Measurements from ENCODE around the gene KLHDC8A. TPM values are rescaled to one million over a fixed set of nuclear protein-coding genes. Genes with fewer than 3 reads are reported as not detected.

Gene KLHDC8A
- total and polyA plus RNA-seq, 2 donors (not counting 3 experiments of a cell fraction or from before 2014, with no cell fraction given): not detected

DNA sequence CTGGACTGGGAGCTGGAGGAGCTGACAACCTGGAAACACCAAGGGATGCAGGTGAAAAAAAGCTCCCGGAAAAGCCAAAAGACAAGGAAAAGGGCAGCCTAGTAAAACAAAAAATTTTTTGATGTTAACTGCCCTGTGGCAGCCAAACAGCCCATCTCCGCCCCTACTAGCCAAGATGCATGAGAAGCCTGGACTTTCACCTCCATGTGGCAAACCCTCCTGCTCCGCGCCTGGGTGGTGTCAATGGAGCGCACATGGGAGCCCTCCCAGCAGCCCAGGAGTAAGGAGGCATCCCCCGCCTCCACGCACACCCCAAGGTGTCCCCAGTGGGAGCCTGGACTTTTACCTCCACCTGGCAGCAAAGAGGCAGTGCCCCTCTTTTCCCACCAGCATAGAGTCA lies 34.7 kb upstream of the KLHDC8A start:
- dilution Hi-C loops (cut with MboI; ENCODE audit: extremely low pct_ligation_motif_present, low sequenced_read_pairs) (no loop called here), intact Hi-C loops (cut with micrococcal nuclease) (no loop called here)
- Histone ChIP-seq H3K9me1 (replicated peaks; ENCODE audit: control insufficient read depth, extremely low read depth, insufficient read depth, low read length) (no peaks in the 10 kb centered on the region), H3K27me3 (ENCODE audit: control insufficient read depth in 2 of 2, insufficient read depth in 2 of 2, low read length in 2 of 2) (peaks cover 6 to 9% of the 10 kb centered on the region in 2 experiments), H3K9ac (replicated peaks; ENCODE audit: extremely low read depth, insufficient read depth, low read length) (no peak overlapping the region), H3K4me3 (replicated peaks in 1 of 3; ENCODE audit: insufficient read depth in 1 of 3, low read depth in 1 of 3, low read length in 3 of 3) (no peak overlapping the region), H2AFZ (ENCODE audit: low read depth, low read length) (no peak overlapping the region), H4K20me1 (replicated peaks; ENCODE audit: control insufficient read depth, extremely low read depth, insufficient read depth, low read length) (no peaks in the 10 kb centered on the region), H3K4me2 (ENCODE audit: insufficient read depth, low read length) (no peak overlapping the region), H3K27ac (ENCODE audit: insufficient read depth, low read depth, low read length) (no peak overlapping the region), H3K4me1 (ENCODE audit: control insufficient read depth, extremely low read depth, insufficient read depth, low read length) (no peaks in the 10 kb centered on the region), H3K79me2 (ENCODE audit: control insufficient read depth, insufficient read depth, low read length) (no peaks in the 10 kb centered on the region), H3K9me3 (replicated peaks; ENCODE audit: control insufficient read depth, insufficient read depth, low read length) (no peaks in the 10 kb centered on the region), H3K36me3 (ENCODE audit: control insufficient read depth in 2 of 2, extremely low read depth in 1 of 2, insufficient read depth in 2 of 2, low read length in 2 of 2) (no peaks in the 10 kb centered on the region)
- ChIA-PET POLR2A (no interaction called here), CTCF (interaction anchor here (1.4 to 1.8 kb wide), 2 partner anchors 94 to 133 kb away, joined by 3 to 9 read pairs; no protein-coding TSS in a partner anchor)
- no peak for TF ChIP-seq EZH2 (IDR thresholded peaks at IDR 0.05; ENCODE audit: borderline replicate concordance, low read depth, low read length, severe bottlenecking)
- no peak for TF ChIP-seq GATA2 (IDR thresholded peaks at IDR 0.05; ENCODE audit: insufficient read depth, insufficient read length, low read depth, low read length)
- TF ChIP-seq, protein P1, sequence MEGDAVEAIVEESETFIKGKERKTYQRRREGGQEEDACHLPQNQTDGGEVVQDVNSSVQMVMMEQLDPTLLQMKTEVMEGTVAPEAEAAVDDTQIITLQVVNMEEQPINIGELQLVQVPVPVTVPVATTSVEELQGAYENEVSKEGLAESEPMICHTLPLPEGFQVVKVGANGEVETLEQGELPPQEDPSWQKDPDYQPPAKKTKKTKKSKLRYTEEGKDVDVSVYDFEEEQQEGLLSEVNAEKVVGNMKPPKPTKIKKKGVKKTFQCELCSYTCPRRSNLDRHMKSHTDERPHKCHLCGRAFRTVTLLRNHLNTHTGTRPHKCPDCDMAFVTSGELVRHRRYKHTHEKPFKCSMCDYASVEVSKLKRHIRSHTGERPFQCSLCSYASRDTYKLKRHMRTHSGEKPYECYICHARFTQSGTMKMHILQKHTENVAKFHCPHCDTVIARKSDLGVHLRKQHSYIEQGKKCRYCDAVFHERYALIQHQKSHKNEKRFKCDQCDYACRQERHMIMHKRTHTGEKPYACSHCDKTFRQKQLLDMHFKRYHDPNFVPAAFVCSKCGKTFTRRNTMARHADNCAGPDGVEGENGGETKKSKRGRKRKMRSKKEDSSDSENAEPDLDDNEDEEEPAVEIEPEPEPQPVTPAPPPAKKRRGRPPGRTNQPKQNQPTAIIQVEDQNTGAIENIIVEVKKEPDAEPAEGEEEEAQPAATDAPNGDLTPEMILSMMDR (IDR thresholded peaks at IDR 0.05; ENCODE audit: extremely low read depth in 1 of 2, insufficient read depth in 1 of 2, low read depth in 1 of 2, low read length in 2 of 2): no peak
- no peak for TF ChIP-seq POLR2A (IDR thresholded peaks at IDR 0.05; ENCODE audit: low read depth, low read length)
- TF ChIP-seq, protein P2, sequence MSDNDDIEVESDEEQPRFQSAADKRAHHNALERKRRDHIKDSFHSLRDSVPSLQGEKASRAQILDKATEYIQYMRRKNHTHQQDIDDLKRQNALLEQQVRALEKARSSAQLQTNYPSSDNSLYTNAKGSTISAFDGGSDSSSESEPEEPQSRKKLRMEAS (IDR thresholded peaks at IDR 0.05; ENCODE audit: insufficient read depth, insufficient read length): no peak
- no peak for TF ChIP-seq FOS (IDR thresholded peaks at IDR 0.05; ENCODE audit: borderline replicate concordance, insufficient read depth, low read length)
- no peak for TF ChIP-seq JUN (IDR thresholded peaks at IDR 0.05; ENCODE audit: borderline replicate concordance, insufficient read depth, insufficient read length, low read depth)
- no peak for TF ChIP-seq POLR2AphosphoS5 (IDR thresholded peaks at IDR 0.05; ENCODE audit: insufficient read depth, low read depth, low read length)
- TF ChIP-seq MYC (IDR thresholded peaks at IDR 0.05; ENCODE audit: low read depth, low read length): no peak
- no peak for DNase-seq (ENCODE audit: low read depth, low spot score)
- no TSS peak for BruUV-seq (replicated peaks)
- FAIRE-seq: no peak
